HUES64 (cell line): ENCODE results near the gene UGT1A1.

ENCODE experiments used
- H3K27ac ChIP-seq: 2 replicates; pipeline ENCODE4 v1.7.0; 2013; ENCODE audit warnings: low read depth, low read length, inconsistent platforms
- H3K27me3 ChIP-seq: 2 replicates; pipeline ENCODE4 v1.6.1; 2013; ENCODE audit warnings: mild to moderate bottlenecking, low read length; ENCODE audit not compliant: insufficient read depth
- H3K36me3 ChIP-seq: 2 replicates; pipeline ENCODE4 v1.6.1; 2013; ENCODE audit warnings: mild to moderate bottlenecking, low read length; ENCODE audit not compliant: insufficient read depth
- H3K4me1 ChIP-seq: 2 replicates; pipeline ENCODE4 v1.6.1; 2013; ENCODE audit warnings: mild to moderate bottlenecking, low read length, moderate library complexity; ENCODE audit not compliant: insufficient read depth
- H3K4me3 ChIP-seq: 2 replicates; pipeline ENCODE4 v1.5.1; 2013; ENCODE audit warnings: mild to moderate bottlenecking, low read length, moderate library complexity
- H3K9ac ChIP-seq: 2 replicates; pipeline ENCODE4 v1.6.1; 2013; ENCODE audit warnings: mild to moderate bottlenecking, low read depth, low read length
- H3K9me3 ChIP-seq: 2 replicates; pipeline ENCODE4 v1.6.1; 2013; ENCODE audit warnings: low read depth, low read length; ENCODE audit not compliant: insufficient read depth
- WGBS: fragments of 150-250, 120-280 bp; methylation state at CpG from one replicate; pipeline ENCODE4 v1.1.7; 2013; ENCODE audit warnings: missing lambda C conversion rate; 5-methylcytosine and 5-hydroxymethylcytosine counted together

Gene UGT1A1

GRCh38 chr2:233780771-233781170 lies 20.7 kb downstream of the UGT1A1 start:
- 100% methylated on average over 1 of the region's 4 CpGs for WGBS
- Histone ChIP-seq H3K36me3 (no peaks in the 10 kb centered on the region), H3K27me3 (no peaks in the 10 kb centered on the region), H3K4me1 (no peaks in the 10 kb centered on the region), H3K27ac (no peak overlapping the region), H3K4me3 (no peak overlapping the region), H3K9ac (no peak overlapping the region), H3K9me3 (no peaks in the 10 kb centered on the region)

GRCh38 chr2:233789554-233789953 lies 29.5 kb downstream of the UGT1A1 start:
- no peaks in the 10 kb centered on the region for H3K36me3 ChIP-seq
- 94% methylated on average over 7 of the region's 7 CpGs for WGBS
- no peak overlapping the region for H3K27ac ChIP-seq
- H3K9ac ChIP-seq, result no peak overlapping the region
- no peaks in the 10 kb centered on the region for H3K27me3 ChIP-seq
- no peaks in the 10 kb centered on the region for H3K4me1 ChIP-seq
- H3K4me3 ChIP-seq, result no peak overlapping the region
- H3K9me3 ChIP-seq, result no peaks in the 10 kb centered on the region

GRCh38 chr2:233791151-233791882 lies 31.2 kb downstream of the UGT1A1 start:
- Histone ChIP-seq H3K9ac (no peak overlapping the region), H3K4me3 (no peak overlapping the region), H3K9me3 (no peaks in the 10 kb centered on the region), H3K27ac (no peak overlapping the region), H3K4me1 (no peaks in the 10 kb centered on the region), H3K27me3 (no peaks in the 10 kb centered on the region), H3K36me3 (no peaks in the 10 kb centered on the region)
- WGBS, result 92% methylated on average over 18 of the region's 18 CpGs

GRCh38 chr2:233791883-233792329 lies 31.8 kb downstream of the UGT1A1 start:
- H3K27ac ChIP-seq, result no peak overlapping the region
- no peaks in the 10 kb centered on the region for H3K9me3 ChIP-seq
- no peak overlapping the region for H3K9ac ChIP-seq
- H3K4me3 ChIP-seq, result no peak overlapping the region
- no peaks in the 10 kb centered on the region for H3K36me3 ChIP-seq
- H3K4me1 ChIP-seq, result no peaks in the 10 kb centered on the region
- 94% methylated on average over 9 of the region's 9 CpGs for WGBS
- no peaks in the 10 kb centered on the region for H3K27me3 ChIP-seq

- 93% methylated on average over 7 of the region's 7 CpGs for WGBS
Observed at GRCh38 chr2:233792720-233793119, 32.6 kb downstream of the UGT1A1 start.

GRCh38 chr2:233793465-233794127 lies 33.5 kb downstream of the UGT1A1 start:
- H3K4me3 ChIP-seq, result no peak overlapping the region
- H3K36me3 ChIP-seq, result no peaks in the 10 kb centered on the region
- no peaks in the 10 kb centered on the region for H3K9me3 ChIP-seq
- H3K4me1 ChIP-seq, result no peaks in the 10 kb centered on the region
- no peaks in the 10 kb centered on the region for H3K27me3 ChIP-seq
- H3K27ac ChIP-seq, result no peak overlapping the region
- 95% methylated on average over 18 of the region's 18 CpGs for WGBS
- H3K9ac ChIP-seq, result no peak overlapping the region

More at GRCh38 chr2:233792720-233793119, 32.6 kb downstream of the UGT1A1 start:
- Histone ChIP-seq H3K9ac (no peak overlapping the region), H3K9me3 (no peaks in the 10 kb centered on the region), H3K36me3 (no peaks in the 10 kb centered on the region), H3K4me1 (no peaks in the 10 kb centered on the region), H3K27ac (no peak overlapping the region), H3K27me3 (no peaks in the 10 kb centered on the region), H3K4me3 (no peak overlapping the region)

GRCh38 chr2:233794128-233794658 lies 34.1 kb downstream of the UGT1A1 start:
- no peaks in the 10 kb centered on the region for H3K9me3 ChIP-seq
- H3K4me3 ChIP-seq, result no peak overlapping the region
- no peaks in the 10 kb centered on the region for H3K27me3 ChIP-seq
- no peaks in the 10 kb centered on the region for H3K4me1 ChIP-seq
- H3K36me3 ChIP-seq, result no peaks in the 10 kb centered on the region
- no peak overlapping the region for H3K9ac ChIP-seq
- no peak overlapping the region for H3K27ac ChIP-seq
- 92% methylated on average over 17 of the region's 17 CpGs for WGBS

- Histone ChIP-seq H3K27ac (no peak overlapping the region), H3K9ac (no peak overlapping the region), H3K4me3 (no peak overlapping the region), H3K9me3 (no peaks in the 10 kb centered on the region), H3K27me3 (no peaks in the 10 kb centered on the region), H3K4me1 (no peaks in the 10 kb centered on the region), H3K36me3 (no peaks in the 10 kb centered on the region)
- WGBS, result 96% methylated on average over 13 of the region's 13 CpGs
Observed at GRCh38 chr2:233795735-233796171, 35.7 kb downstream of the UGT1A1 start.

GRCh38 chr2:233796254-233796653 lies 36.2 kb downstream of the UGT1A1 start:
- WGBS, result 92% methylated on average over 9 of the region's 9 CpGs
- no peak overlapping the region for H3K4me3 ChIP-seq
- H3K4me1 ChIP-seq, result no peaks in the 10 kb centered on the region
- no peak overlapping the region for H3K27ac ChIP-seq
- no peak overlapping the region for H3K9ac ChIP-seq
- H3K9me3 ChIP-seq, result no peaks in the 10 kb centered on the region
- no peaks in the 10 kb centered on the region for H3K27me3 ChIP-seq
- no peaks in the 10 kb centered on the region for H3K36me3 ChIP-seq

- Histone ChIP-seq H3K27ac (no peak overlapping the region), H3K4me3 (no peak overlapping the region), H3K27me3 (no peaks in the 10 kb centered on the region), H3K4me1 (no peaks in the 10 kb centered on the region), H3K9ac (no peak overlapping the region), H3K9me3 (no peaks in the 10 kb centered on the region), H3K36me3 (no peaks in the 10 kb centered on the region)
- WGBS, result 90% methylated on average over 14 of the region's 14 CpGs
Observed at GRCh38 chr2:233798335-233799086, 38.4 kb downstream of the UGT1A1 start.
